Lower leg skin (tissue), 3 donors: Measurements from ENCODE around the gene ANKRD42.

Source experiments
- CTCF ChIP-seq, 3 donors: fragments of 450-650 bp; IDR thresholded peaks; one replicate each; pipeline ENCODE4 v1.5.1; 2016; ENCODE audit warnings: antibody characterized with exemption in 3 of 3, mild to moderate bottlenecking in 3 of 3, moderate library complexity in 2 of 3
- POLR2A ChIP-seq, 2 donors: fragments of 450-650 bp; IDR thresholded peaks; one replicate each; pipeline ENCODE4 v1.6.1; 2016 to 2017; ENCODE audit warnings: antibody characterized with exemption in 2 of 2, mild to moderate bottlenecking in 1 of 2, moderate library complexity in 1 of 2

- TF ChIP-seq CTCF (IDR thresholded peaks at IDR 0.05) = no peak
- no peak for TF ChIP-seq POLR2A (IDR thresholded peaks at IDR 0.05)
Observed at GRCh38 chr11:83282084-83282716, 88.7 kb downstream of the ANKRD42 start.
